ENCODE measurements around the gene TAS2R14.

GRCh38 chr12:10919809-10920208, 19.3 kb downstream of the TAS2R14 start:
- TF ChIP-seq SIN3A (IDR thresholded peaks at IDR 0.05; ENCODE audit: borderline replicate concordance, insufficient read depth, low read depth, low read length), result no peak
- no peak for TF ChIP-seq CTCF (IDR thresholded peaks at IDR 0.05)
- no peak for TF ChIP-seq POLR2AphosphoS5 (IDR thresholded peaks at IDR 0.05; ENCODE audit: low read depth, low read length)

Data from Panc1 (cell line).